GM23338 (cell line): ENCODE results near the gene EHD4. TPM values are rescaled to one million over a fixed set of nuclear protein-coding genes. Genes with fewer than 3 reads are reported as not detected.

ENCODE experiments used
- ATAC-seq: fragments of 200-7000 bp; cut with Tn5 transposase; 3 replicates; pipeline ENCODE4 v1.9.1; 2020
- DNase-seq: peaks from one replicate; pipeline ENCODE4 v3.0.0-alpha.2; 2015; ENCODE audit warnings: low spot score
- H2AFZ ChIP-seq: fragments of 200-600 bp; sonication (generic); 2 replicates; pipeline ENCODE4 v1.8.0; 2016; ENCODE audit warnings: antibody characterized with exemption, mild to moderate bottlenecking, moderate library complexity
- H3F3A ChIP-seq: fragments of 200-600 bp; sonication (generic); replicated peaks from 2 replicates; pipeline ENCODE4 v1.8.0; 2017; ENCODE audit warnings: antibody characterized with exemption, mixed run types, low read depth
- H3K27ac ChIP-seq: fragments of 200-600 bp; sonication (generic); 2 replicates; pipeline ENCODE4 v1.6.1; 2016; ENCODE audit warnings: low read depth
- H3K27me3 ChIP-seq: fragments of 200-600 bp; sonication (generic); 2 replicates; pipeline ENCODE4 v1.8.0; 2016; ENCODE audit warnings: mild to moderate bottlenecking, mixed run types, moderate library complexity; ENCODE audit not compliant: insufficient read depth
- H3K36me3 ChIP-seq: fragments of 200-600 bp; sonication (generic); 2 replicates; pipeline ENCODE4 v1.8.0; 2016; ENCODE audit warnings: mild to moderate bottlenecking; ENCODE audit not compliant: insufficient read depth
- H3K4me1 ChIP-seq: fragments of 200-600 bp; sonication (generic); 2 replicates; pipeline ENCODE4 v1.8.0; 2016; ENCODE audit warnings: mild to moderate bottlenecking, moderate library complexity; ENCODE audit not compliant: insufficient read depth
- H3K4me2 ChIP-seq: fragments of 200-600 bp; sonication (generic); 2 replicates; pipeline ENCODE4 v1.7.1; 2017; ENCODE audit warnings: mixed run types
- H3K4me3 ChIP-seq: fragments of 200-600 bp; sonication (generic); 2 replicates; pipeline ENCODE4 v1.6.1; 2016; ENCODE audit warnings: mixed run types
- H3K79me2 ChIP-seq: fragments of 200-600 bp; sonication (generic); replicated peaks from 2 replicates; pipeline ENCODE4 v1.8.0; 2017; ENCODE audit warnings: mild to moderate bottlenecking; ENCODE audit not compliant: insufficient read depth
- H3K9me2 ChIP-seq: fragments of 200-600 bp; sonication (generic); 2 replicates; pipeline ENCODE4 v1.8.0; 2017; ENCODE audit not compliant: insufficient read depth
- H4K20me1 ChIP-seq: fragments of 200-600 bp; sonication (generic); replicated peaks from 2 replicates; pipeline ENCODE4 v1.8.0; 2017; ENCODE audit warnings: mild to moderate bottlenecking; ENCODE audit not compliant: insufficient read depth
- H3K27ac Mint-ChIP-seq: 2 replicates; pipeline ENCODE4 v1.8.0; 2020; ENCODE audit warnings: inconsistent platforms, mild to moderate bottlenecking, moderate library complexity, mixed read lengths
- H3K27me3 Mint-ChIP-seq: 3 replicates; pipeline ENCODE4 v1.8.0; 2022; ENCODE audit warnings: low read depth, mild to moderate bottlenecking, moderate library complexity, mixed read lengths, inconsistent platforms; ENCODE audit not compliant: insufficient read depth, poor library complexity
- H3K36me3 Mint-ChIP-seq: 3 replicates; pipeline ENCODE4 v1.8.0; 2021; ENCODE audit warnings: low read depth, mild to moderate bottlenecking, inconsistent platforms, moderate library complexity, mixed read lengths
- H3K4me1 Mint-ChIP-seq: 3 replicates; pipeline ENCODE4 v1.8.0; 2020; ENCODE audit warnings: mild to moderate bottlenecking, inconsistent platforms, mixed read lengths
- H3K4me3 Mint-ChIP-seq: 3 replicates; pipeline ENCODE4 v1.8.0; 2021; ENCODE audit warnings: moderate library complexity, mild to moderate bottlenecking, inconsistent platforms, mixed read lengths
- H3K9me3 Mint-ChIP-seq: 3 replicates; pipeline ENCODE4 v1.8.0; 2020; ENCODE audit warnings: moderate library complexity, mild to moderate bottlenecking, inconsistent platforms, mixed read lengths
- CREB1 ChIP-seq: fragments of 250-450 bp; sonication (Bioruptor Pico); IDR thresholded peaks from 2 replicates; pipeline ENCODE4 v1.5.0; 2020; ENCODE audit warnings: low read depth, mild to moderate bottlenecking, moderate library complexity
- EZH2phosphoT487 ChIP-seq: fragments of 200-600 bp; sonication (generic); IDR thresholded peaks from one replicate; pipeline ENCODE4 v1.8.1; 2018; ENCODE audit warnings: antibody characterized with exemption; ENCODE audit not compliant: unreplicated experiment
- JUNB ChIP-seq: IDR thresholded peaks from one replicate; pipeline ENCODE4 v1.6.1; 2016; ENCODE audit warnings: antibody characterized with exemption; ENCODE audit not compliant: unreplicated experiment
- NANOG ChIP-seq: IDR thresholded peaks from 2 replicates; pipeline ENCODE4 v1.6.1; 2016; ENCODE audit warnings: antibody characterized with exemption, borderline replicate concordance
- POLR2AphosphoS5 ChIP-seq: IDR thresholded peaks from 2 replicates; pipeline ENCODE4 v1.6.1; 2016; ENCODE audit warnings: antibody characterized with exemption, low read depth
- STAT1 ChIP-seq: IDR thresholded peaks from one replicate; pipeline ENCODE4 v1.6.1; 2016; ENCODE audit warnings: antibody characterized with exemption; ENCODE audit not compliant: unreplicated experiment
- ZNF331 ChIP-seq: fragments of 250-450 bp; sonication (Bioruptor Pico); IDR thresholded peaks from 2 replicates; pipeline ENCODE4 v1.5.0; 2020; ENCODE audit warnings: low read depth, mild to moderate bottlenecking, moderate library complexity
- polyA plus RNA-seq: library from polyadenylated mRNA; unstranded; fragments of >200 nt; fragmentation: Nextera tagmentation; extraction: Ambion mirVana; gene quantifications from 2 replicates; pipeline ENCODE4 v1.2.1, GENCODE V29; 2016
- total RNA-seq: library from RNA; depleted of rRNA; stranded (reverse); fragments of >200 nt; shearing (Covaris generic); gene quantifications from 2 replicates; pipeline ENCODE4 v1.2.3, GENCODE V29; 2014
- TF ChIP-seq, protein P1 (sequence below): IDR thresholded peaks from one replicate; pipeline ENCODE4 v1.6.1; 2018; ENCODE audit warnings: antibody characterized with exemption; ENCODE audit not compliant: unreplicated experiment
- TF ChIP-seq, protein P2 (sequence below): fragments of 250-450 bp; sonication (Bioruptor Pico); IDR thresholded peaks from 2 replicates; pipeline ENCODE4 v1.5.0; 2020; ENCODE audit warnings: mild to moderate bottlenecking, moderate library complexity
- TF ChIP-seq, protein P3 (sequence below): IDR thresholded peaks from 2 replicates; pipeline ENCODE4 v1.6.1; 2016; ENCODE audit warnings: antibody characterized with exemption
- TF ChIP-seq, protein P4 (sequence below), 2 experiments: fragments of 200-600 bp in 1 of 2; sonication (generic) in 1 of 2; conservative IDR thresholded peaks; 2 replicates each; pipeline versions ENCODE4 v1.5.1 to v1.6.1; 2016 to 2017; ENCODE audit warnings: antibody characterized with exemption in 2 of 2, low read depth in 2 of 2, mild to moderate bottlenecking in 2 of 2, moderate library complexity in 1 of 2

EHD4 gene
- total and polyA plus RNA-seq, 2 experiments from 2014 or later, result 13.0 to 31.0 TPM

DNA sequence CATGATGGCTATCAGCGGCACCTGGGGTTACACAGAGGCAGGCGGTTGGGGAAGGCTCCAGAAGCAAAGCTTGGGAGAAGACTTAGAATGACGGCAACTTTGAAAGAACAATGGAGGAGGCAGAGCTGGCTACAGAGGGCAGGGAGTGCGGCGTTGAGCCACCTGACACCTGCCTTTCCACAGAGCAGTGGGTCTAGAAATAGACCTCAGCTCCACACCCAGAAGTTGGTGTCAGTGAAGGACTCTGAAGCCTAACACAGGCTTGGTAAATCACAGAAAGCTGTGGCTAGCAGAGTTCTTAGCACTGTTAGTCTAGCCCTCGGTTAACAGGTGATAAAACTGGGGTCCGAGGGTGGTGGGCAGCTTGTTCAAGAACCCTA is 23.1 kb upstream of the EHD4 start (continued):
- TF ChIP-seq, protein P1, sequence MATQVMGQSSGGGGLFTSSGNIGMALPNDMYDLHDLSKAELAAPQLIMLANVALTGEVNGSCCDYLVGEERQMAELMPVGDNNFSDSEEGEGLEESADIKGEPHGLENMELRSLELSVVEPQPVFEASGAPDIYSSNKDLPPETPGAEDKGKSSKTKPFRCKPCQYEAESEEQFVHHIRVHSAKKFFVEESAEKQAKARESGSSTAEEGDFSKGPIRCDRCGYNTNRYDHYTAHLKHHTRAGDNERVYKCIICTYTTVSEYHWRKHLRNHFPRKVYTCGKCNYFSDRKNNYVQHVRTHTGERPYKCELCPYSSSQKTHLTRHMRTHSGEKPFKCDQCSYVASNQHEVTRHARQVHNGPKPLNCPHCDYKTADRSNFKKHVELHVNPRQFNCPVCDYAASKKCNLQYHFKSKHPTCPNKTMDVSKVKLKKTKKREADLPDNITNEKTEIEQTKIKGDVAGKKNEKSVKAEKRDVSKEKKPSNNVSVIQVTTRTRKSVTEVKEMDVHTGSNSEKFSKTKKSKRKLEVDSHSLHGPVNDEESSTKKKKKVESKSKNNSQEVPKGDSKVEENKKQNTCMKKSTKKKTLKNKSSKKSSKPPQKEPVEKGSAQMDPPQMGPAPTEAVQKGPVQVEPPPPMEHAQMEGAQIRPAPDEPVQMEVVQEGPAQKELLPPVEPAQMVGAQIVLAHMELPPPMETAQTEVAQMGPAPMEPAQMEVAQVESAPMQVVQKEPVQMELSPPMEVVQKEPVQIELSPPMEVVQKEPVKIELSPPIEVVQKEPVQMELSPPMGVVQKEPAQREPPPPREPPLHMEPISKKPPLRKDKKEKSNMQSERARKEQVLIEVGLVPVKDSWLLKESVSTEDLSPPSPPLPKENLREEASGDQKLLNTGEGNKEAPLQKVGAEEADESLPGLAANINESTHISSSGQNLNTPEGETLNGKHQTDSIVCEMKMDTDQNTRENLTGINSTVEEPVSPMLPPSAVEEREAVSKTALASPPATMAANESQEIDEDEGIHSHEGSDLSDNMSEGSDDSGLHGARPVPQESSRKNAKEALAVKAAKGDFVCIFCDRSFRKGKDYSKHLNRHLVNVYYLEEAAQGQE, result no peak
- TF ChIP-seq ZNF331 (CRISPR knock-in tag) (no peak), EZH2phosphoT487 (no peak), JUNB (no peak), POLR2AphosphoS5 (no peak)

DNA sequence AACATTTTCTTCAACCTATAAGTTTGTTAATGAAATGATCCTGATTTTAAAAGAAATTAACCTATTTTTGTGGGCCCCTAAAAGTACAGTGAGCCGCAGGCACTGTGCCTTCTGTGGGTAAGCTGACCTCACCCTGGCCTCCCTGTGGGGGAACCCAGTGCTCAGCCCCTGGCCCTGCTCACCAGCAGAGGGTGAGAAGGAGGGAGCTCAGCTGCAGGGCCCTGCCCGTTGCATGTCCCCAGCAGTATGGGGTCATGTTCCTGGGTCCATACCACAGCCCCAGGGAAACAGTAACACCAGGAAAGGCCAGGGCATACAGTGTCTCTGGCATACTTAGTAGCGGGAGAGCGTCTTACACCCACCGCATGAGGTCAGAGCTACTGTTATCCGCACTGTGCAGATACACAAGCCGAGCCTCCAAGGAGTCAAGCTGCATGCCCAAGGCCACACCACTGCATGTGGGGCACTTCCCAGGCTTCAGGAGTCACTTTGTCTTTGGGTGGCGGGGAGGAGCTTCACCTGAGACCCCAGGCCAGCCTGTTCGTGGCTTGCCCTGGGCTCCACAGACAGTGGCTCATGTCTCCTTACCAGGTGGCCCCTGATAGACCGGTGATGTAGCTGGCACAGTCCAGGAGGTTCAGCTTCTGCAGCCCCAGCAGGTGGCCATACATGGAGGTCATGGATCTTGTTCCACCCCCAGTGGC is 22.6 kb upstream of the EHD4 start:
- Histone ChIP-seq H3K4me2 (no peak overlapping the region), H4K20me1 (no peaks in the 10 kb centered on the region), H3K36me3 (no peaks in the 10 kb centered on the region), H3K9me2 (no peaks in the 10 kb centered on the region), H3K4me1 (peaks cover 4% of the 10 kb centered on the region; the same call in 1 of the 2 replicates), H3F3A (no peaks in the 10 kb centered on the region), H3K27me3 (no peaks in the 10 kb centered on the region), H3K27ac (no peak overlapping the region), H3K4me3 (no peak overlapping the region), H3K79me2 (no peaks in the 10 kb centered on the region), H2AFZ (no peak overlapping the region)
- no peaks in the 10 kb centered on the region for H3K36me3 Mint-ChIP-seq
- H3K4me3 Mint-ChIP-seq, result no peak overlapping the region
- H3K4me1 Mint-ChIP-seq, result peaks cover 4% of the 10 kb centered on the region
- H3K9me3 Mint-ChIP-seq, result no peaks in the 10 kb centered on the region
- ATAC-seq (peak; percentile 29; the same call in 1 of the 3 replicates), DNase-seq (no peak)
- no peak overlapping the region for H3K27ac Mint-ChIP-seq
- peaks cover 5% of the 10 kb centered on the region for H3K27me3 Mint-ChIP-seq
- TF ChIP-seq, protein P2, sequence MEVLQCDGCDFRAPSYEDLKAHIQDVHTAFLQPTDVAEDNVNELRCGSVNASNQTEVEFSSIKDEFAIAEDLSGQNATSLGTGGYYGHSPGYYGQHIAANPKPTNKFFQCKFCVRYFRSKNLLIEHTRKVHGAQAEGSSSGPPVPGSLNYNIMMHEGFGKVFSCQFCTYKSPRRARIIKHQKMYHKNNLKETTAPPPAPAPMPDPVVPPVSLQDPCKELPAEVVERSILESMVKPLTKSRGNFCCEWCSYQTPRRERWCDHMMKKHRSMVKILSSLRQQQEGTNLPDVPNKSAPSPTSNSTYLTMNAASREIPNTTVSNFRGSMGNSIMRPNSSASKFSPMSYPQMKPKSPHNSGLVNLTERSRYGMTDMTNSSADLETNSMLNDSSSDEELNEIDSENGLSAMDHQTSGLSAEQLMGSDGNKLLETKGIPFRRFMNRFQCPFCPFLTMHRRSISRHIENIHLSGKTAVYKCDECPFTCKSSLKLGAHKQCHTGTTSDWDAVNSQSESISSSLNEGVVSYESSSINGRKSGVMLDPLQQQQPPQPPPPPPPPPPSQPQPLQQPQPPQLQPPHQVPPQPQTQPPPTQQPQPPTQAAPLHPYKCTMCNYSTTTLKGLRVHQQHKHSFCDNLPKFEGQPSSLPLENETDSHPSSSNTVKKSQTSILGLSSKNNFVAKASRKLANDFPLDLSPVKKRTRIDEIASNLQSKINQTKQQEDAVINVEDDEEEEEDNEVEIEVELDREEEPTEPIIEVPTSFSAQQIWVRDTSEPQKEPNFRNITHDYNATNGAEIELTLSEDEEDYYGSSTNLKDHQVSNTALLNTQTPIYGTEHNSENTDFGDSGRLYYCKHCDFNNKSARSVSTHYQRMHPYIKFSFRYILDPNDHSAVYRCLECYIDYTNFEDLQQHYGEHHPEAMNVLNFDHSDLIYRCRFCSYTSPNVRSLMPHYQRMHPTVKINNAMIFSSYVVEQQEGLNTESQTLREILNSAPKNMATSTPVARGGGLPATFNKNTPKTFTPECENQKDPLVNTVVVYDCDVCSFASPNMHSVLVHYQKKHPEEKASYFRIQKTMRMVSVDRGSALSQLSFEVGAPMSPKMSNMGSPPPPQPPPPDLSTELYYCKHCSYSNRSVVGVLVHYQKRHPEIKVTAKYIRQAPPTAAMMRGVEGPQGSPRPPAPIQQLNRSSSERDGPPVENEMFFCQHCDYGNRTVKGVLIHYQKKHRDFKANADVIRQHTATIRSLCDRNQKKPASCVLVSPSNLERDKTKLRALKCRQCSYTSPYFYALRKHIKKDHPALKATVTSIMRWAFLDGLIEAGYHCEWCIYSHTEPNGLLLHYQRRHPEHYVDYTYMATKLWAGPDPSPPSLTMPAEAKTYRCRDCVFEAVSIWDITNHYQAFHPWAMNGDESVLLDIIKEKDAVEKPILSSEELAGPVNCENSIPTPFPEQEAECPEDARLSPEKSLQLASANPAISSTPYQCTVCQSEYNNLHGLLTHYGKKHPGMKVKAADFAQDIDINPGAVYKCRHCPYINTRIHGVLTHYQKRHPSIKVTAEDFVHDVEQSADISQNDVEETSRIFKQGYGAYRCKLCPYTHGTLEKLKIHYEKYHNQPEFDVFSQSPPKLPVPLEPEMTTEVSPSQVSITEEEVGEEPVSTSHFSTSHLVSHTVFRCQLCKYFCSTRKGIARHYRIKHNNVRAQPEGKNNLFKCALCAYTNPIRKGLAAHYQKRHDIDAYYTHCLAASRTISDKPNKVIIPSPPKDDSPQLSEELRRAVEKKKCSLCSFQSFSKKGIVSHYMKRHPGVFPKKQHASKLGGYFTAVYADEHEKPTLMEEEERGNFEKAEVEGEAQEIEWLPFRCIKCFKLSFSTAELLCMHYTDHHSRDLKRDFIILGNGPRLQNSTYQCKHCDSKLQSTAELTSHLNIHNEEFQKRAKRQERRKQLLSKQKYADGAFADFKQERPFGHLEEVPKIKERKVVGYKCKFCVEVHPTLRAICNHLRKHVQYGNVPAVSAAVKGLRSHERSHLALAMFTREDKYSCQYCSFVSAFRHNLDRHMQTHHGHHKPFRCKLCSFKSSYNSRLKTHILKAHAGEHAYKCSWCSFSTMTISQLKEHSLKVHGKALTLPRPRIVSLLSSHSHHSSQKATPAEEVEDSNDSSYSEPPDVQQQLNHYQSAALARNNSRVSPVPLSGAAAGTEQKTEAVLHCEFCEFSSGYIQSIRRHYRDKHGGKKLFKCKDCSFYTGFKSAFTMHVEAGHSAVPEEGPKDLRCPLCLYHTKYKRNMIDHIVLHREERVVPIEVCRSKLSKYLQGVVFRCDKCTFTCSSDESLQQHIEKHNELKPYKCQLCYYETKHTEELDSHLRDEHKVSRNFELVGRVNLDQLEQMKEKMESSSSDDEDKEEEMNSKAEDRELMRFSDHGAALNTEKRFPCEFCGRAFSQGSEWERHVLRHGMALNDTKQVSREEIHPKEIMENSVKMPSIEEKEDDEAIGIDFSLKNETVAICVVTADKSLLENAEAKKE (CRISPR knock-in tag), result no peak
- TF ChIP-seq STAT1 (no peak), CREB1 (CRISPR knock-in tag) (no peak), NANOG (no peak)
- TF ChIP-seq, protein P3, sequence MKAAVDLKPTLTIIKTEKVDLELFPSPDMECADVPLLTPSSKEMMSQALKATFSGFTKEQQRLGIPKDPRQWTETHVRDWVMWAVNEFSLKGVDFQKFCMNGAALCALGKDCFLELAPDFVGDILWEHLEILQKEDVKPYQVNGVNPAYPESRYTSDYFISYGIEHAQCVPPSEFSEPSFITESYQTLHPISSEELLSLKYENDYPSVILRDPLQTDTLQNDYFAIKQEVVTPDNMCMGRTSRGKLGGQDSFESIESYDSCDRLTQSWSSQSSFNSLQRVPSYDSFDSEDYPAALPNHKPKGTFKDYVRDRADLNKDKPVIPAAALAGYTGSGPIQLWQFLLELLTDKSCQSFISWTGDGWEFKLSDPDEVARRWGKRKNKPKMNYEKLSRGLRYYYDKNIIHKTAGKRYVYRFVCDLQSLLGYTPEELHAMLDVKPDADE, result no peak
- TF ChIP-seq, protein P4, sequence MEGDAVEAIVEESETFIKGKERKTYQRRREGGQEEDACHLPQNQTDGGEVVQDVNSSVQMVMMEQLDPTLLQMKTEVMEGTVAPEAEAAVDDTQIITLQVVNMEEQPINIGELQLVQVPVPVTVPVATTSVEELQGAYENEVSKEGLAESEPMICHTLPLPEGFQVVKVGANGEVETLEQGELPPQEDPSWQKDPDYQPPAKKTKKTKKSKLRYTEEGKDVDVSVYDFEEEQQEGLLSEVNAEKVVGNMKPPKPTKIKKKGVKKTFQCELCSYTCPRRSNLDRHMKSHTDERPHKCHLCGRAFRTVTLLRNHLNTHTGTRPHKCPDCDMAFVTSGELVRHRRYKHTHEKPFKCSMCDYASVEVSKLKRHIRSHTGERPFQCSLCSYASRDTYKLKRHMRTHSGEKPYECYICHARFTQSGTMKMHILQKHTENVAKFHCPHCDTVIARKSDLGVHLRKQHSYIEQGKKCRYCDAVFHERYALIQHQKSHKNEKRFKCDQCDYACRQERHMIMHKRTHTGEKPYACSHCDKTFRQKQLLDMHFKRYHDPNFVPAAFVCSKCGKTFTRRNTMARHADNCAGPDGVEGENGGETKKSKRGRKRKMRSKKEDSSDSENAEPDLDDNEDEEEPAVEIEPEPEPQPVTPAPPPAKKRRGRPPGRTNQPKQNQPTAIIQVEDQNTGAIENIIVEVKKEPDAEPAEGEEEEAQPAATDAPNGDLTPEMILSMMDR (conservative IDR thresholded peaks at IDR 0.05; ENCODE audit: low read depth in 2 of 2), result no peak
